Fibroblast of peridontal ligament (primary cell): ENCODE results near the gene TIGD1.
A peak's percentile ranks its signal among the peaks of the same experiment; 100 is the strongest.

Source experiments
- DNase-seq: peaks from one replicate; pipeline ENCODE4 v3.0.0-alpha.2; 2010; ENCODE audit errors: extremely low read depth

Gene TIGD1

DNA sequence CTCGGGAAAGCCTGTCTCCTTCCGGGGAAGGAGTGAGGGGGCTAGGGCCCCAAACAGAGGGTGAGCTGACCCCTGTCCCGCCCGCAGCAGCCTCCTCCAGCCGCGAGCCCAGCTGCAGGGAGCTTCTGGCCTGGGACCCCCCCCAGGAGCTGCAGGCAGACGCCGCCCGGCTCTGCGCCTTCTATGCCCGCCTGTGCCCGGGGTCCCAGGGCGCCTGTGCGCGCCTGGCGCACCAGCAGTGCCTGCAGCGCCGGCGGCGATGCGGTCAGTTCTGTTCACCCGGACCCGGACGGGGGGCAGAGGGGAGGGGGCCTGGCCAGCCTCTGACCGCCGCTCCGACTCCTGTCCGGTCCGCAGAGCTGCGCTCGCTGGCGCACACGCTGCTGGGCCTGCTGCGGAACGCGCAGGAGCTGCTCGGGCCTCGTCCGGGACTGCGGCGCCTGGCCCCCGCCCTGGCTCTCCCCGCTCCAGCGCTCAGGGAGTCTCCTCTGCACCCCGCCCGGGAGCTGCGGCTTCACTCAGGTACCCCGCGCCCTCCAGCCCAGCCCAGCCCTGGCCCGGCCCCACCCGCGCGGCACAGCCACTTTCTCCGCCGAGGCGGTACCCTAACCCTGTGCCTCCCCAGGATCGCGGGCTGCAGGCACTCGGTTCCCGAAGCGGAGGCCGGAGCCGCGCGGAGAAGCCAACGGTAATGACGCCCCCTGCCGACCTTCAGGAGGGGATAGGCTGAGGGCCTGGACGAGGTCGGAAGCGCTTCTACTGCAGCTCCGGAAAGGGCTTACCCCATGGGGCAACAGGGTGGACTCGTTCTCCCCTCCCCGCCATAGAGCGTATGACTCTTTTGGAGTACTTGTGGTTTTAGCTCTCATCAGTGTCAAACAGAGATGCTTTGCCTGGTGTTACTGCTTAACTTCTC is 26.4 kb downstream of the TIGD1 start:
- DNase-seq: peak; percentile 17

DNA sequence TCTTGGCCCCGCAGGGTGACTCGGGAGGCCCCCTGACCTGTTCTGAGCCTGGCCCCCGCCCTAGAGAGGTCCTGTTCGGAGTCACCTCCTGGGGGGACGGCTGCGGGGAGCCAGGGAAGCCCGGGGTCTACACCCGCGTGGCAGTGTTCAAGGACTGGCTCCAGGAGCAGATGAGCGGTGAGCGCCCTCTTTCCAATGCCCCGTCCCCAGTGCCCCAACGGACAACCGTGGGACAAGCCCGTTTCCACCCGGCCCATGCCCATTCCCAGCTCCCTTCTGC is 27.0 kb downstream of the TIGD1 start:
- no peak for DNase-seq

DNA sequence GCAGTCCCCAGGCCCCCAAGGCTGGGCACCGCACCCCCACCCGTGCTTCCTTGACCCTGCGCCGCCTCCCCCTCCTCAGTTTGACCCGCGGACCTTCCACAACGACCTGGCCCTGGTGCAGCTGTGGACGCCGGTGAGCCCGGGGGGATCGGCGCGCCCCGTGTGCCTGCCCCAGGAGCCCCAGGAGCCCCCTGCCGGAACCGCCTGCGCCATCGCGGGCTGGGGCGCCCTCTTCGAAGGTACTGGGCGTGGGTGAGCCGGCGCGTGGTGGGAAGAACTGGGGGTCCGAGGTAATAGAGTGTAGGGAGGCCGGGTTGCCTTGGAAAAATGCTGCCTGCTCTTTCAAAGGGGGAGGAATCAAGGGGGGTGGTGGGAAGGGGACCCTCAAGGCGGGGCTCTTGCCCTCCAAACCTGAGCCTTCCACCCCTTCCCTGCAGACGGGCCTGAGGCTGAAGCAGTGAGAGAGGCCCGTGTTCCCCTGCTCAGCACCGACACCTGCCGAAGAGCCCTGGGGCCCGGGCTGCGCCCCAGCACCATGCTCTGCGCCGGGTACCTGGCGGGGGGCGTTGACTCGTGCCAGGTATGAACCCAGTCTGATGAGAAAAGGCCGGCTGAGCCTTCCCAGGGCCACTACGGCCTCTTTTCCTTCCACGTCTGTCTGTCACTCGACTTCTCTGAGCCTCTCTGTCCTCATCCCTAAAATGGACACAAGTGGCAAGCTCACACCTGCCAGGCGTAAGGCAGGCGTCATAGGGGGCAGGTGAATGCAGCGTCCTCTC is 27.5 kb downstream of the TIGD1 start:
- DNase-seq: no peak

DNA sequence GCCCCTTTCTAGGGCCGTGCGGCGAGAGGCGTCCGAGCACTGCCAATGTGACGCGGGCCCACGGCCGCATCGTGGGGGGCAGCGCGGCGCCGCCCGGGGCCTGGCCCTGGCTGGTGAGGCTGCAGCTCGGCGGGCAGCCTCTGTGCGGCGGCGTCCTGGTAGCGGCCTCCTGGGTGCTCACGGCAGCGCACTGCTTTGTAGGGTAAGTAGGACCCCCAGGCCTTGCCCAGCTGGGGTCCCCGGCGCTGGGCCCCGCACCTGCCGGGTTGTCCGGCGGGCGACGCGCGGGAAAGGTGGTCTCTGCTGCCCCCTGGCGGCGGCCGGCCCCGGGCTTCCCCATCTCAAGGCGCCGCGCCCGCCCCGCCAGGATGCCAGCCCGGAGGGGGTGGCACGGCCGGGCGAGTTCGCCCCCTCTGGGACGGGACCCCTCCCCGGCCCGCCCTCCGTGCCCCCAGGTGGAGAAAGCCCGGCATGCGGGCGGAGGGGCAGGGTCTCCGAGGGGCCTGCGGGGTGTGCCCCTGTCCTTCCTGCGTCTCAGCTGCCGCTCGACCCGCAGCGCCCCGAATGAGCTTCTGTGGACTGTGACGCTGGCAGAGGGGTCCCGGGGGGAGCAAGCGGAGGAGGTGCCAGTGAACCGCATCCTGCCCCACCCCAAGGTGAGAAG is 28.3 kb downstream of the TIGD1 start:
- no peak for DNase-seq

DNA sequence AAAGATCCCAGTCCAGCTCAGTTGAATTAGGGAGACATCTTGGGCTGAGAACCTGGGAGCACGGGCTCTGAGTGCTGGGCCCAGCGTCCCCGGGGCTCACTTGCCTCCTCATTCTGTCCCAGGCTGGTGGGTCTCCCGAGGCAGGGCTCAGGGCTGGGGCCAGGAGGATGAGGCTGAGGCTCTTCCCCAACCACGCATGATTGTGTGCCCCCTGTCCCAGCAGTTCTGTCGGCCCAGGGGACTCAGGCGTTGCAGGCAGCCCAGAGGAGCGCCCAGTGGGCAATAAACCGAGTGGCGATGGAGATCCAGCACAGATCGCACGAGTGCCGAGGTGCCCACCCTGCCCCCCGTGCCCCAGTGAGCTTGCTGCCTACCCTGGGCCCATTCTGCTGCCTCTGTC is 29.3 kb downstream of the TIGD1 start:
- no peak for DNase-seq

DNA sequence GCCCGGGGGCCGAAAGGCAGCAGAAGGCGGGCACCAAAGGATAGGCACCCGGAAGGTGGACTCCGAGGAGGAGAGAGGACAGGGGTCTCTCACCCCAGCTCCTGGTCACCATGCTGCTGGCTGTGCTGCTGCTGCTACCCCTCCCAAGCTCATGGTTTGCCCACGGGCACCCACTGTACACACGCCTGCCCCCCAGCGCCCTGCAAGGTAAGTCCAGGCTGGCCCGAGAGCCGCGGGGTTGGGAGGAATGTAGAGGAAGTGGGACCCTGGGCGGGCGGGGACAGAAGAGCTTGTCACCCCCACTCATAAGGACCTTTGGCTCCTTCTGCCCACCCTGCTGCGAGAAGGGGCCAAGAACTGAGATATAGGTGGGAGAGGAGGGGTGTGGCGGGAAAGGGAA is 29.9 kb downstream of the TIGD1 start:
- DNase-seq: no peak

DNA sequence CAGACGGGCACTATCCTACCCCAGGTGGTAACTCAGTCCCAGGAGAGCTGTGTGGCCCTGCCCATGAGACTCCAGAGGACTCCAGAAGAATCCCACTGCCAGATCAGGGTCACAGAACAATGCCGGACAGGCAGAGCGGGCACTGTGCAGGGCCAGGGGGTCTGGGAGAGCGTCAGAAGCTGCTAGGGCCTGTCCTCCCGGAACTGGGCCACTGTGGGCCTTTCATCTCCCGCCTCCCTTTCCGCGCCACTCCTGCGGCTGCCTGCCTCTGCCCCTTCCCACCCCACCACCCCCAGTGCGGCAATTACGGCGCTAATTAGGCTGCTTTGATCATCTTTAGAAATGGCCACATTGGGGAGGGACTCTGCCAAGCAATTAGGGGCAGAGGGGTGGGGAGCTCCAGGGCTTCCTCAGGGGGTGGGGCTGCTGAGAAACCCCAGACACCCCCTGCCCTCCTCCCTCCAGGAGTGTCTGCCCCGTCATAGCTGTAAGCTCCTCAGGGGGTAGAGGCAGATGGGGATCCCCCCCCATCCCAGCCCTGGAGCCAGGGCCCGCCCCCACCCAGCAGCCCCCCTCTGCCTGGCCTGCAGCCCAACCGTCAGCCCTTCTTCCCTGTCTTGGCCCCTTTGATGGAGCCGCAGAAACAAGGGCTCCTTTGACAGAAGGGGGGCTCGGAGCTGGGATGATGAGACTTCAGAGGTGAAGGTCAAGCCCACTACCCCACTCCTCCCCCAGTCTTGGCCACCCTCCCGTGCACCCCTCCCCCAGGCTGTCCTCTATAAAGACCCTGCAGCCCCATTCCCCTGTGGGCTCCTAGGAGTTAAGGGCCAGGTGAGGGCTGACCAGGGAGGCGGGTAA is 30.5 kb downstream of the TIGD1 start, which contains the start of gene PRSS56:
Gene PRSS56, plus strand, starts transcription at position 808 of the 858 bp plus-strand sequence. CDS start 211 bp downstream, outside the sequence.
- no peak for DNase-seq

DNA sequence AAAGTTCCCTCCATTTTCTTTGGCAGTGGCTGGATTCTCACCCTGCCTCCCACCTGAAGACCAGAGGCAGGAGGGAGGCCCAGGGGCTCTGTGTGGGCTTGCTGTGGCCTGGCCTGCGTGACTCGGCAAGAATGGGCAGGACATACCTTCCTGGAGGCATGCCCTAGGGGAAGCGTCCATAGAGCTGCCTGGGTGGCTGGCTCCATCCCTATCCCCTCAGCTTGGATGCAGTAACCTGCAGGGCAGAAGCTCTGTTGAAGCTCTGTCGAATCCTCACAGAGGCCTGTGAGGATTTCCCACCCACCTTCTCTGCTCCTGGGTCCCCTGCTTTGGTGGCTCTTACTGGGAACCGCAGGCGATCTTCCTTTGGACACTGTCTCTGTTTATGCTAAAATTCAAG is 31.5 kb downstream of the TIGD1 start:
- no peak for DNase-seq

DNA sequence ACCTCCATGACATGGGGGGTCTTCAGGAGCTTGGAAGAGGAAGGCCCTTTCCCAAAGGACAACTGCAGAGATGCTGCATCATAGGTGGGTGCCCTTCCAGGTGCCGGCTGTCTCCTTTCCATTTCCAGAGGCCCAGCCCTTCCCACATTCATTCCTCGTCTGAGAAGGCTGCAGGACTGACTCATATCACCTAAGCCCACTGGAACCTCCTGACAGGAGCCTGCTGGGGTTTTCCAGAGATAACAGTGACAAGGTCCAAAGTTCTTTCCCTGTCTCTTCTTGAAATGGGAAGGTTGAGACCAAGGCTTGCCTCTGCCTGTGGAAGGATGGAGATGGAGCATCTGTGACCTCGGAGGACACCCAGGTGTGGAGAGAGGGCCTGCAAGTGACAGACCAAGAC is 33.8 kb downstream of the TIGD1 start:
- DNase-seq: no peak

DNA sequence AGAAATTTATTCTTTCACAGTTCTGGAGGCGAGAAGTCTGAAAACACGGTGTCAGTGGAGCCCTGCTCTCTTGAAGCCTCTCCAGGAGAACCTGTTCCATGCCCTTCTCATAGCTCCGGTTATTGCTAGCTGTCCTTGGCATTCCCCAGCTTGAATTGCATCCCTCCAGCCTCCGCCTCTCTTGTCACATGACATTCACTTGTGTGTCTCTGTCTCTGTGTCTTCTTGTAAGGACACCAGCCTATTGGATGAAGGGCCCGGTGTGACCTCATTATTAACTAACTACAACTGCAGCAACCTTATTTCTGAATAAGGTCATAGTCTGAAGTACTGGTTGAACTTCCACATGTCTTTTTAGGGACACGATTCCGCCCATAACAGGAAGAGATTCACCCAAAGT is 34.7 kb downstream of the TIGD1 start:
- no peak for DNase-seq

DNA sequence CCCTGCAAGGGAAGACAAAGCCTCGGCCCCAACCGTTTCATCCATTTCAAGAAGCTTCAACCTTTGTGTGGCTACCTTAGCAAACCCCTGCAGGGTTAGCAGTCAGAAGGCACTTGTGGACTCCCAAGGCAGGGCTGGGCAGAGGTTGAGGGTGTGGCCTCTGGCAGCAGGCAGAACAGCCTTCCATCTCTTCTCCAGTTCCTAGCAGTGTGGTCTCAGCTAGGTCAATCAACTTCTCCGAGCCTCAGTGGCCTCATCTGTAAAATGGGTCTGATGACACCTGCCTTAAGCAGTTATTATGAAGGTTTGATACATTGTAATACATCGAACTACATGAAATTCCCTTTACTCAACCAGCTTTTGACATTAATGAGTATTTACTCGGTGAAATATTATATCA is 37.0 kb downstream of the TIGD1 start:
- no peak for DNase-seq

DNA sequence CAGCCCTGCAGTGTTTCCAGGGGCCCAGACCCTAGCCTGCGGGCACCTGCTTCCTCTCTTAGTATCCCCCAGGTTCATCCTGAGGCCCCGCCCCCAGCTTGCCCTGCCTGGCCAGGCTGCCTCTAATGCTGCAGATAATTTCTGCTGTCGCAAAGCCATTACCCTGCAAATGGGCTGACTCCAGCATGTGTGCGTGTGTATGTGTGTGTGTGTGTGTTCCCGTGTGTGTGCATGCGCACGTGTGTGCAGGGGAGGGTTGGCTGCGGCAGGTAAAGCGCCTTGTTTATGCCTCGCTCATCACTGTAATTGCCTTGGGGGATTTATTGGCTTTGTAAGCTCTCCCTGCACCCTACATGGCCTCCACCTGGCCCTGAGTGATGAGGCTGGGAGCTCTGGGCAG is 37.8 kb downstream of the TIGD1 start:
- no peak for DNase-seq

DNA sequence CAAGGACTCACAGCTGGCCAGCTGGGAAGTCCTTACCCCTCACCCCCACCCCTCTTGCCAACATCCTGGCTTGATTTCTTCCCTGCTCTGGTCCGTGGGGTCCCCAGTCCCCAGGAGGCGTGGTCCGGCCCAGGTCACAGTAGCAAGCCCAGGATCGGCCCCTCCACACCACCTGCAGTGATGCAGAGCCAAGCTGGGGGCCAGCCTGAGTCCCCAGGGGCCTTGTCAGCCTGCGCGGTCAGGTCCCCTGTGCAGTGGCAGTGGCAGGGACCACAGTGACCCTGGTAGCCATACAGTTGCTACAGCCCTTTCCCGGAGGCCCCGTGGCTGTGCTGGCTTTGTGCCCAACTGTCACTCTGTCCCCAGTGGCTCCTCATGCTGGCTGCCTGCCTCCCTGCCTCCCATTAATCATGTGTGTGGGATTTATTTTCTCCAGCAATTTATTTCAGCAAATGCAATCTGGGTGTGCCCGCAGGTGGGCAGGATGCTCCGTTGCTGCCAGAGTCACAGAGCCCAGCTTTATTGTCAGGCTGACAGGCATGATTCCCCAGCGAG is 38.9 kb downstream of the TIGD1 start:
- no peak for DNase-seq

DNA sequence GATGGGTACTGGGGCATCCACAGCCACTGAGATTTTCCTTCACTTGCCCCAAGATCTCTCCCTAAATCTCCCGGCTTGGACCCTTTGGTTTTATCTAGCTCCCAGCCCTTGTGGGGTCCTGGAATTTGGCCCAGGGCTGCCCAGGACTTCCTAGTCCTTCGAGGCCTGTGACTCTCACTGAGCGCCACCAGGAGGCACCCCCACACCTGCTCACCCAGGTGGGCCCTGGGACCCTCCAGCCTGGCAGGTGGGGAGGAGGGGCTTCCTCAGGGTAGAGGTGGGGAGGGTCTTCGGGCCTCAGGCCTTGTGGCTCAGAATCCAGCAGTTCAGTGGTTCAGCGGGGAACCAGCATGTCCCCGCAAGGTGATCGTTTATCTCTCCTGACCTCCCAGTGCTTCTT is 42.1 kb downstream of the TIGD1 start:
- DNase-seq: no peak

DNA sequence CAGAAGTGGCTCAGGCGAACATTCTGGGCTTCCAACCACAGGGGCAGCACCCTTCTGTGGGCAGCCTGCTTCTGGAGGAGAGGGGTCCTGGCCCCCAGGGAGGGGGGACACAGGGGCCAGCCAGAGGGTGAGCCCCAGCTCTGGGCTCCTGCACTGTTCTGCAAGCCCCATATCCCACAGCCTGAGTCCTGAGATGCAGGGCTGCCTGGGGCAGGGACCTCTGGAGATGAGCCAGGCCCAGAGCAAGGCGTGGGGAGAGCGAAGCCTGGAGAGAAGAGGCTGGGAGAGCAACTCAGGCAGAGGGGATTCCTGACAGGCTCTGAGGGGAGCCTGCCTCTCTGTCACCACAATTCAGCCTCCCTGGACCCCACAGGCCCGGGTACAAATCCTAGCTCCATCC is 43.6 kb downstream of the TIGD1 start:
- DNase-seq: no peak

DNA sequence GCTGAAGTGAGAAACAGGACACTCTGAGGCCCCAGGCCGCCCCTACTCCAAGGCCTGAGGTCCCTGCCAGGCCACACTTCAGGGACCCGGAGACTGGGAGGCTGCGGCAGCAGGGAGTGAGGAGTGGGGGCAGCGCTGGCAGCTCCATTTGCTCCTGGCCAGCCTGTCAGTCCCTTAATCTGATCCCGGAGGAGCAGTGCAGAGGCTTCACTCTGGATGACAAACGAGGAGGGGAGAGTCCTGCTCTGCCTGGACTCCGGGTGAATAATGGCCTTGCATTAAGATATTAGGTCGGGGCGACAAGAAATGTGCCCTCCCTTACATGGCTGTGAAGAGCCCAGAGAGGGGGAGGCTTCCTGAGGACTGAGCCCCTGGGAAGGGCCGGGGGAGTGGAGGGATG is 44.5 kb downstream of the TIGD1 start:
- DNase-seq: no peak

DNA sequence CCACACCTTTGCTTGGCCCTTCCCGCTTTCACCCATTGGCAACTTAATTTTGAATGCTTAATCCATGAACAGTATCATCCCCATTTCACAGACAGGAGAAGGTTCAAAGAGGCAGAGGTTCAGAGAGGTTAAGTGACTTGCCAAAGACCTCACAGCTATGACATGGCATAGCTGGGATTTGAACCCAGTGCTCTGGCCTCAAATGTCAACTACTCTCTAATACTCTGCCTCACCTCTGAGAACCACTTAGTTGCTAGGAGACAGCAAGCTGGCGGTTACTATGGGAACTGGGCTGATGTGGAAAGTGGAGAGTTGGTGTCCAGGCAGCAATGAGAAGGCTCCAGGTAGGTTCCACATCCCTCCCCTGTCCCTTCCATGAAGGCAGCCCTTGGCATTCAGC is 45.9 kb downstream of the TIGD1 start:
- no peak for DNase-seq

DNA sequence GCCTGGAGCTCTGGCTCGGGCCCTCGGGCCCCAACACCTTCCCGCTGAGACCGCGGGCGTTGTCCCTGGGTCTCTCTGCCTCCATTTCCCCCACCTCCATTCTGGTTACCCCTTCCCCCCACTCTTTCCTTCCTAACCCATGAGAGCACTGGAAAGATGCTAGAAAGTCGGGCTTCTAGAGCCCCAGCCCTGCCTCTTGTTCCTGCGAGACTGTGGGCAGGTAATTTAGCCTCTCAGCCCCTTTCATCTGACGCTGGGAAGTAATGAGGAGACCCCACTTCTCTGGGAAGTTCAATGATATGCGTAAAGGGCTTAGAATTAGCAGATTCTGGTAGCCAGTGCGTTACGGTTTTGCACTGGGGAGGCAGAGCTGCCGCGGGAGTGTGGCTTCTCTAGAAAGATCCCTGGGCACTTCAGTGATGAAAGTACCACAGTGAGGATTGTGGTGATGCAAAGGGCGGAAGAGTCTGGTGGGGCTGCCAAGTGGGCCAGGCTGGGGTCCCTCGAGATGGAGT is 46.5 kb downstream of the TIGD1 start:
- DNase-seq: no peak

DNA sequence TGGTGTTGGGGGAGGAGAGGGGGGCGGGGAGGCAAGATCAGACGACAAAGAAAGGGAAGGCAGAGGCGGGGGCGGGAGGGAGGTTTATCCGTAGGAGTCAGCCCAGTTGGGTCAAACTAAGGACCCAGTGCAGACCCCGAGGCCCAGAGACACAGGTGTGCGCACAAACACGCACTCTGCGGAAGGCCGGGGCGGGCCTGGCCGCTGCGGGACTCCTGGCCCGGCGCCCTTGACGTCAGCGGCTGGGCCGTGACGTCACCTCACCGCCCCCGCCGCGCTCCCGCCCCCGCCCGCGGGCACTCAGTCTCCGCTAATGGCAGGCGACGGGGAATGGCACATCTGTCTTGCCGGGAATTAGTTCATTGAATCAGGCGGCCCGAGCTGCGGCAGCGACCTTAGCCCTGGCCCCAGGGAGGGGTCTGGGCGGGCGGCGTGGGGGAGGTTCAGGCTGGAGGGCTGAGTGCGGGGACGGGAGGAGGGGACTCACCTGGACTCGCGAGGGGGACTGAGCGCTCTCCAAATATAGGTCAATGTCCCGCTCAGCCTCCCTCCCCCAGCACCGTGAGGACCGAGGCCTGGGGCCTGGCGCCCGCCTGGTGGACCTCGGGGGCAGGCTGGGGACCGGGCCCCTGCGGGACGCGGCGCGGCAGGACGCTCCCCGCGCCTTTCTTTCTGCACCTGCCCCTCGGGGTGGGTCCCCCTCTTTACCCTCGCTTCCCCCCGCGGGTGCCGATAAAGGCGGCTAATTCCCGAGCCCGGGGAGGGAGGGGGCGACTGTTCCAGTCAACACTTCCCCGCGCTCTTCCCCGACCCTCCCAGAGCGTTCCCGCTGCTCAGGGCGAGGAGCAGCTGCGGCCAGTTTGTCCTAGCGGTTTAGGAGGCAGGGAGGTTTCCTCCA is 47.2 kb downstream of the TIGD1 start:
- peak; percentile 12 for DNase-seq

DNA sequence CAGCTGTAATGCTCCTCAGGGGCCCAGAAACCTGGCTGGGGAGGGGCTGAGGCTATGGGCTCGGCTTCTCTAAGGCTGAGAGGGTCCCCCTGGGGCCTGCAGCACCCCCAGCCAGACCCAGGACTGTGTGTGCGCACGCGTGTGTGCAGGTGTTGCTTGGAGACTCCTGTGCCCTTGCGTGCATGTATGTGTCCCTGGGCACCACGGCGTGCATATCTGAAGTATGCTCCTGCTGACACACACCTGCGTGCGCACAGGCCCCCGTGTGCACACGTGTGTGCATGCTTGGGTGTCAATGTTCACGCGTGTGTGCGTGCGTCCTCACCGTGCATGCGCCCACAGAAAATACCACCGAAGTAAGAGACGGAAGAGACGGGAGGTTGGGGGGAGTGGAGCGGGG is 47.8 kb downstream of the TIGD1 start:
- DNase-seq: no peak
